Osteoblast (primary cell): Measurements from ENCODE around the gene ADAMTS16. TPM values are rescaled to one million over a fixed set of nuclear protein-coding genes. Genes with fewer than 3 reads are reported as not detected.

Experiments used
- DNase-seq: peaks from one replicate; pipeline ENCODE4 v3.0.0; 2011; ENCODE audit warnings: low spot score, mixed read lengths; ENCODE audit not compliant: insufficient read length; ENCODE audit errors: missing footprints
- H2AFZ ChIP-seq: 2 replicates; pipeline ENCODE4 v1.6.0; 2011; ENCODE audit warnings: mild to moderate bottlenecking, low read length
- H3K27ac ChIP-seq: 2 replicates; pipeline ENCODE4 v1.5.1; 2011; ENCODE audit warnings: mild to moderate bottlenecking, low read depth, low read length, moderate library complexity
- H3K27me3 ChIP-seq: 2 replicates; pipeline ENCODE4 v1.6.0; 2012; ENCODE audit warnings: mild to moderate bottlenecking, control low read depth, inconsistent platforms, low read length, moderate library complexity; ENCODE audit not compliant: insufficient read depth
- H3K36me3 ChIP-seq: 2 replicates; pipeline ENCODE4 v1.5.1; 2011; ENCODE audit warnings: mild to moderate bottlenecking, low read length, control low read depth, moderate library complexity; ENCODE audit not compliant: insufficient read depth
- H3K4me1 ChIP-seq: 2 replicates; pipeline ENCODE4 v1.5.1; 2011; ENCODE audit warnings: mild to moderate bottlenecking, low read length, control low read depth, moderate library complexity; ENCODE audit not compliant: insufficient read depth
- H3K4me2 ChIP-seq: 2 replicates; pipeline ENCODE4 v1.6.0; 2011; ENCODE audit warnings: mild to moderate bottlenecking, low read length; ENCODE audit not compliant: insufficient read depth
- H3K4me3 ChIP-seq: fragments of 200-600 bp; sonication (generic); 3 replicates; pipeline ENCODE4 v1.5.1; 2012; ENCODE audit warnings: mild to moderate bottlenecking, low read length, inconsistent platforms; ENCODE audit not compliant: insufficient read depth
- H3K79me2 ChIP-seq: 2 replicates; pipeline ENCODE4 v1.6.0; 2012; ENCODE audit warnings: mild to moderate bottlenecking, low read length, control low read depth, inconsistent platforms; ENCODE audit not compliant: insufficient read depth
- H3K9me3 ChIP-seq: 2 replicates; pipeline ENCODE4 v1.5.1; 2011; ENCODE audit warnings: low read depth, low read length, control low read depth
- H4K20me1 ChIP-seq: 2 replicates; pipeline ENCODE4 v1.6.0; 2012; ENCODE audit warnings: mild to moderate bottlenecking, low read length, control low read depth; ENCODE audit not compliant: insufficient read depth
- CTCF ChIP-seq: IDR thresholded peaks from 2 replicates; pipeline ENCODE4 v1.5.1; 2011; ENCODE audit warnings: mild to moderate bottlenecking, low read depth, low read length, moderate library complexity; ENCODE audit errors: extremely low read depth
- total RNA-seq: library from RNA; depleted of rRNA; stranded (reverse); fragments of >200 nt; gene quantifications from 2 replicates; pipeline ENCODE4 v1.2.3, GENCODE V29; 2012

ADAMTS16 gene
- total RNA-seq, 1 donor = 1.4 TPM

- H3K79me2 ChIP-seq = no peaks in the 10 kb centered on the region
- no peaks in the 10 kb centered on the region for H3K9me3 ChIP-seq
- H3K4me3 ChIP-seq = no peak overlapping the region
- H3K4me2 ChIP-seq = no peak overlapping the region
- TF ChIP-seq CTCF = no peak
- no peak overlapping the region for H2AFZ ChIP-seq
- H4K20me1 ChIP-seq = no peaks in the 10 kb centered on the region
- H3K4me1 ChIP-seq = peaks cover 3% of the 10 kb centered on the region
- no peak for DNase-seq
- H3K27me3 ChIP-seq = no peaks in the 10 kb centered on the region
- H3K36me3 ChIP-seq = no peaks in the 10 kb centered on the region
- no peak overlapping the region for H3K27ac ChIP-seq
These were observed 135.1 kb downstream of the ADAMTS16 start for GRCh38 chr5:5275211-5275610.

- Histone ChIP-seq H3K4me3 (no peak overlapping the region), H3K27ac (no peak overlapping the region), H4K20me1 (no peaks in the 10 kb centered on the region), H3K9me3 (no peaks in the 10 kb centered on the region), H3K36me3 (no peaks in the 10 kb centered on the region), H2AFZ (no peak overlapping the region), H3K4me1 (peaks cover 3% of the 10 kb centered on the region), H3K27me3 (no peaks in the 10 kb centered on the region), H3K79me2 (no peaks in the 10 kb centered on the region), H3K4me2 (no peak overlapping the region)
- DNase-seq = no peak
- no peak for TF ChIP-seq CTCF
These were observed 136.3 kb downstream of the ADAMTS16 start for GRCh38 chr5:5276430-5276829.

GRCh38 chr5:5276951-5277517, 136.9 kb downstream of the ADAMTS16 start:
- Histone ChIP-seq H3K27me3 (no peaks in the 10 kb centered on the region), H3K9me3 (no peaks in the 10 kb centered on the region), H2AFZ (no peak overlapping the region), H3K27ac (no peak overlapping the region), H3K4me2 (no peak overlapping the region), H4K20me1 (no peaks in the 10 kb centered on the region), H3K4me3 (no peak overlapping the region), H3K36me3 (no peaks in the 10 kb centered on the region), H3K4me1 (peaks cover under 1% of the 10 kb centered on the region), H3K79me2 (no peaks in the 10 kb centered on the region)
- no peak for TF ChIP-seq CTCF
- no peak for DNase-seq

- no peak overlapping the region for H3K4me3 ChIP-seq
- H3K79me2 ChIP-seq = no peaks in the 10 kb centered on the region
- no peaks in the 10 kb centered on the region for H3K9me3 ChIP-seq
- no peak overlapping the region for H3K4me2 ChIP-seq
- H3K27ac ChIP-seq = no peak overlapping the region
- H2AFZ ChIP-seq = no peak overlapping the region
- H3K4me1 ChIP-seq = no peaks in the 10 kb centered on the region
- H3K36me3 ChIP-seq = no peaks in the 10 kb centered on the region
- no peak for DNase-seq
- H4K20me1 ChIP-seq = no peaks in the 10 kb centered on the region
- no peaks in the 10 kb centered on the region for H3K27me3 ChIP-seq
- TF ChIP-seq CTCF = no peak
These were observed 138.2 kb downstream of the ADAMTS16 start for GRCh38 chr5:5278201-5278814.
